ENCODE data around the gene NALF2. TPM values are rescaled to one million over a fixed set of nuclear protein-coding genes. Genes with fewer than 3 reads are reported as not detected.

The NALF2 gene
- total RNA-seq, 1 donor from 2014 or later: 0.32 TPM

DNA sequence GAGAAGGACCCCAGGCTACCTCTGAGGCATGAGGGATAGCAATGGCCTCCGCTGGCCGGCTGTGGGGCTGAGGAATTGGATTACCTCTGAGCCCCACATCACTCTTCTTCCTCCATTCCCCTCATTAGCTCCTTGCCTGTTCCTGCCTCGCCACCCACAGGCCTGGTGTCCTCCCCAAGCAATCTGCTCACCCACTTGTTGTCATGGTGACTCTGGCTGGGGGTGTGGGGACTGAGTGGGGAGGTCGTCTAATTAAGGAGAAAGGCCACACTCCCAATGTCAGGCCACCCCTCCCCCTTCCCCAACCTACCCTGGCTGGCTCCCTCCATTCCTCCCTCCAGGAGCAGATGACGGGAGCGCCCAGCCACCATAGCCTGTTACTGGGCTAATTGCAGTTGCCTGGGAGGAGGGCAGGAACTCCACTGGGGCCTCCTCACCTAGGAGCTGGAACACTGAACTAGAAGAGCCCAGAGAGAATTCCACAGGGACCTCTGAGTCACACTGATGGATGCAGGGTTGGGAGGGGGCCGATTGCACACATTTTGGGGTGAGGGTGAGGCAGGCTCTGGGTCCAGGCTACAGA lies 20.7 kb downstream of the NALF2 start:
- DNase-seq (ENCODE audit: low spot score): no peak

DNA sequence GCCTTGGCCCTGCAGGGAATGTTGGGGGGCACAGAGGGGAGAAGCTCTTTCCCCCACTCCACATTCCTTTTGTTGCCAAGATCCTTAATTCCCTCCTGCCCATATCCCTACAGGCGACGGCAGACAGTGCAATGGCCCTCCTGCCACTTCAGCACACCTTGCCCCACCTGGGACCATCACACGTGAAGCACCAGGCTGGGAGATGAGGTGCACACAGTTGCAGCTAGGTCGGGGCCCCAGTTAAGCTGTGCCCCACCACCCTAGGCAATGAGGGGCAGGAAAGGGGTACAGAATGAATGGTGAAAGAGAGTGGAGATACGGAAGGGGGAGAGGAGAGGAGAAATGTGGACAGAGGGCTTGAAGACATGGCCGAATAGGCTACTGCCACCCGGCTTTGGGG lies 26.2 kb downstream of the NALF2 start:
- no peak for DNase-seq (ENCODE audit: low spot score)

DNA sequence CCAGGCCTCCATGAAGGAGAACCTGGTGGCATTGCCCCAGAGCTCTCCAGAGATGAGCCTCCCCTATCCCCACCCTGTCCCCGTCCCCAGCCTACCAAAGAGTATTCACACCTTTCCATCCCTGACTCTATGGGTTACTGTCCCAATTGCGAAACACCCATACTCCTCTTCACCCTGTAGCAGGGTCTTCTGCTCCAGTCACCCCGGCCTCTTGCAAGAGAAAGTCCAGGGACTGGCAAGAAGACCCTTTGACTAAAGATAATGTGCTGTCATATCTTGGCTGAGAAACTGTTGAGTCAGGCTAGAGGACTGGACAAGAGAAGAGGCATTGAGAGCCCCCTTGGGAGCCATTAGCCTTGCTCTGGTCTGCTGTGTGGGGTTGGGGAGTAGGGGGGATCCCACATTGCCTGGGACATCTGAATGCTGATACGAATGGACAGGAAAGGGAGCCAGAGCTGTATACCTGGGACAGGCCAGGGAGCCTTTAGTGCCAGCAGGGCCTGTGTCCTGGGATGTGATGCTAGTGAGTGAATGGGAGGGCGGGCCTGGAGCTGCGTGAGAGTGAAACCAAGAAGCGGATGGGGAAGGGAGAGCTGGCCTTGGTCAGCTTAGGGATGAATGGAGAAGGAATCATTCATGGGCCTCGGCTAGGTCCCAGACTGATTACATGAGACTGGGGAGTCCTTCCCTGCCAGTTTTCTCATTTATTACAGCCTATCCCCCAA lies 27.1 kb downstream of the NALF2 start:
- no peak for DNase-seq (ENCODE audit: low spot score)

DNA sequence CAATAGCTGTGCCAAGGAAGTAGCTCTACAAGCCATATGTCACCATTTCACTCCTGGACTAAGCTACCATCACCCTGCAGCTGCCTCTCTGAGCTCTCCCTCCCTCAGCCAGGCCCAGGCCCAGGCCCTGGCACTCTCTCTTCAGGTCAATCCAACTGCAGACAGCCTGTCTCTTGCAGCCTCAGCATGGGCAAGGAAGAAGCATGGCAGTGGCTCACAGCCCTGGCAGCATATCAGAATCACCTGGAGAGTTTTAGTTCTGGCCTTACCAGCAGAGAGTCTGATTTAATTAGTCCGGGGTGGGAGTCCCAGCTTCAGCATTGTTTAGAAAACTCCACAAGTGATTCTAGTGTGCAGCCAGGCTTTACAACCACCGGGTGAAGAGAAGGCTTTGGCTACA lies 31.5 kb downstream of the NALF2 start:
- no peak for DNase-seq (ENCODE audit: low spot score)

DNA sequence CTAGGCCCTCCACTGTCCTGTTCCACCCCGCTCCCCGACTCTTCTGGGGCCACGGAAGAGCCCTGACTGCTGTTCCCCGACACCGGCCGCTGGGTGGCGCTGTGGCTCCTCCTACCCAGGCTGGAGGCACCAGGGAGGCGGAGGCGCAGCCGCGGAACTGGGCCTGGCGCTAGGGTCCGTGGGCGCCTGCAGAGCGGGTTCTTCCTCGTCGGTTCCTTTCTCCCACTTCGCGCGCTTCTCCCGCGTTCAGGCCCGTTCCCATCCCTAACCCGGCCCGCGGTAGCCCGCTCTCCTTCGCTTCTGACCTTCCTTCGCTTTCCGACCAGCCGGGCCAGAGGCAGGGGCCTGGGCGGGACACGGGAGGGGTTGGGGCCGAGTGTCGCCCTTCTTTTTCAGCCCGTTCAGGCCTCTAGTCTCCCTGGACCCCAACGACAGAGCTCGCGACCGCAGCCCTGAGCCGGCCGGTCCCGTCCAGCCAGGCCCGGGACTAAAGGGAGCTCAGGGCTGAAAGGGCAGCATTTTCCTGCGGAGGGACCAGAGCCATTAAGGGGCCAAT lies 34.3 kb downstream of the NALF2 start:
- no peak for DNase-seq (ENCODE audit: low spot score)

DNA sequence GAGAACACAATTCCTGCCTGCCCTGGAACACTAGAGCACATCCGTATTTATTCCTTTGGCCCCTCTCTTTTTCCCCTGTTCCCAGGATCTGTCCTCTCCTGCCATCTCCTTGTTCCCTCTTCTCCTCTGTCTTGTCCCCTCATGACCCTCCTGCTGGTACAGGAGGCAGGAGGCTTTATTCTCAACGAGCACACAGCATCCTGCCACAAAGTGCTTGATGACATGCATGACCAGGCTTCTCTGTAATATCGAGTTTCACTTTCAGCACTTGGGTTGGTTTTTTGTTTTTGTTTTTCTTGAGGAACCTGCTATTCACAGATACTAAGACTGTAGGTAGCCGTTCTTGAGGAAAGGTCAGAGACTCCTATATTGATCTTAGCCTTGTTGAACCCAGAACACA lies 35.3 kb downstream of the NALF2 start:
- DNase-seq (ENCODE audit: low spot score): no peak

DNA sequence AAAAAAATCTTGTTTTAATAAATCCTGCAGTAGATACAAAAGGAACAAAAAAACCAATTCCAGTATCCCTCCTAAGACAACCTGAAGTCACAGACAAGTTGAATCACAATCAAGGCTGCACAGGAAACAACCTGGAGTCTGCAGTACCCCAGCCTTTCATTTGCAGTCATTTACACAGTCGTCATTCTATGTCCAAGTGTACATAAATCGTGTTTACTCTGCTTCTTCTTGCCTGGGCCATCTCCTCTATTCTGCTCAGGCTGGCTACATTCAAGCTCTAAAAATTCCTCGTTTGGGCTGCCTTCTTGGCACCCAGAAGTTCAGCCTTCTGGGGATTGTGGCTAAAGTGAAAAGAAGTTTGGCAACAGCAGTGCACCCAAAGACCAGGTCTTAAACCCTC lies 37.8 kb downstream of the NALF2 start:
- no peak for DNase-seq (ENCODE audit: low spot score)

DNA sequence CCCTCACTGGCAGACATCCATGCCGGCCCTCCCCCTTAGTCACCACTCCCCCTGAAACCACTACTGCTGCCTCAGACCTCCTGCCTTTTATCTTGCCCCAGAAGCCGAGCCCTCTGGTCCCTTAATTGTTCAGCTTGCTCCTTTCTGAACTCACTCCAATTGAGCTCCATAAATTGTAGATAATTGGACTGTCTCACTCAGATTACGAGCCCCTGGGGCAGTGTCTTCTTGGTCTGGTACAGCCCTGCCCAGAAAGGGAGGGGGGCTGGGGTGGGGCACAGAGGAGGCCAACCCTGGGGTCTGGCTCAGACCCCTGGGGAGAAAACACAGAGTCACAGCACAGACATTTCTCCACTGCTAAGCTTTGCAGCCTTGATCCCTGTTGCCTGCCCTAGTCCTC lies 39.4 kb downstream of the NALF2 start:
- DNase-seq (ENCODE audit: low spot score): no peak

DNA sequence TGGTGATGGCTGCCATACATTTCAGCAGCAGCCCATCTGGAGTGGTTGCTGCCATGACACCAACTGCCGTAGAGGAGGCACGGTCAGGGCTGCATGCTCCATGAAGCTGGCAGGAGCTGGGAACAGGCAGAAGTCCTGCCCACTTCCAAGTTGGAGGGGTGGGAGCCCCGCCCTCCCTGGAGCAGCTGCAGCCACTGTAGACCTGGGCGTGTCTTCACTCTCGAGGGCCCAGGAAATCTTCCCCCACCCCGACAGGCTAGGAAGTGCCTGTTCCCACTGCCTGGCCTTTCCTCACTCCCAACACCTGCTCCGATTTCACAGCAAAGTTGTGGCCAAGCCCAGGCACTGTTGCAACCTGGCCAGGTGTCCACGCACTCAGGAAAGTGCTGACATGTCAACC lies 42.3 kb downstream of the NALF2 start:
- no peak for DNase-seq (ENCODE audit: low spot score)

DNA sequence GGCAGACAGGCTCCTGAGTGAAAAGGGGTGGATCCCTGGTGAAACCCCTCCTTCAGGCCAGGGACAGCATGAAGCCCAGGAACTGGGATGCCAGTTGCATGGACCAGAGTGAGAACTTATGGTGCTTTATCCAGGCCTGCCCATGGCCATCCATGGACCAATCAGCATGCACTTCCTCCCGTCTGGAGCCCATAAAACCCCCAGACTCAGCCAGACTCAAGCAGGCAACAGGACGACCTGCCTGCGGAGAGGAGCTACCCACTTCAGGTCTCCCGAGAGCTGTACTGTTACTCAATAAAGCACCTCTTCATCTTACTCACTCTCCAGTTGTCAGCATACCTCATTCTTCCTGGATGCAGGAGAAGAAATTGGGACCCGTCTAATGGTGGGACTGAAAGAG lies 42.9 kb downstream of the NALF2 start:
- no peak for DNase-seq (ENCODE audit: low spot score)

DNA sequence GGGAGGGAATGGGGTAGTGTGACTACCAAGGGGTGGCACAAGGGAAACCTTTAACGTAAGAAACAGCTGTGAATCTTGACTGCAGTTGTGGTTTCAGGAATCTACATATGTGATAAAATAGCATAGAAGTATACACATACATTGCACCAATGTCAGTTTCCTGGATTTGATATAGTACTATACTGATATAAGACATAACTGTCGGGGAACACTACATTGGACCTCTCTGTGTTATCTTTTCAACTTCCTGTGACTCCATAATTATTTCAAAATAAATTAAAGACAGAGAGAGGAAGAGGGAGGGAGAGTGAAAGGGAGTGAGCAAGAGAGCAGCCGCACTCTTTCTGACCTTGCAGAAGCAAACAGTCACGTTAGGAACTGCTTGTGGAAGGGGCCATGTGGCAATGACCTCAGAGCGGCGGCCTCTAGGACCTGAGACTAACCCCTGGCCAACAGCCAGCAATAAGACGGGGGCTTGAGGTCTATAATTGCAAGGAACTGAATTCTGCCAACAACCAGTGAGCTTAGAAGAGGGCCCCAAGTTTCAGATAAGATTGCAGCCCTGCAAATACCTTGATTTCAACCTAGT lies 47.4 kb downstream of the NALF2 start:
- DNase-seq (ENCODE audit: low spot score): no peak

DNA sequence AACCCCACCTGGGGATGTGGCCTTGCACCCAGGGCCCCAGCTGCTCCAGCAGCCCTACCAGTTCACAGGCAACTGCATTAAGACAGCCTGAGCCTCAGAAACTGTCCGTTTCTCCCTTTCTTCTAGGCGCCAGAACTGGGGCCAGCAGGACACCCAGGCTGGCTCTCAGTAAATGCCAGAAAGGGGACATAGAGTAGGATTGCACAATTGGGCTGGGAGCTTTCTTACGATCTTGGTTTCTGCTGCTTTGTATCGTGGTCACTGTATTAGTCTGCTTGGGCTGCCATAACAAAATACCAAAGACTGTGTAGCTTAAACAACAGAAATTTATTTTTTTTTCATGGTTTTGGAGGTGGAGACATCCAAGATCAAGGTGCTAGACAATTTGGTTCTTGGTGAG lies 48.4 kb downstream of the NALF2 start:
- no peak for DNase-seq (ENCODE audit: low spot score)

Other genes starting within 250 kb of the NALF2 start
- 3.1 TPM for gene EDA, start 111.8 kb downstream of the NALF2 start, total RNA-seq

Data from mesenteric fat pad (tissue), 1 donor.